Epithelial cell of esophagus (primary cell): Measurements from ENCODE around the gene SMURF2.

Experiments used
- DNase-seq: peaks from one replicate; pipeline ENCODE4 v3.0.0; 2010; ENCODE audit warnings: low read depth
- H3K4me3 ChIP-seq: 2 replicates; pipeline ENCODE4 v1.5.1; 2011; ENCODE audit warnings: mild to moderate bottlenecking, low read length, control low read depth
- CTCF ChIP-seq: IDR thresholded peaks from 2 replicates; pipeline ENCODE4 v1.5.1; 2011; ENCODE audit warnings: low read depth, mild to moderate bottlenecking, low read length, control low read depth, inconsistent platforms; ENCODE audit not compliant: insufficient read depth; ENCODE audit errors: missing control alignments

Gene SMURF2

DNA sequence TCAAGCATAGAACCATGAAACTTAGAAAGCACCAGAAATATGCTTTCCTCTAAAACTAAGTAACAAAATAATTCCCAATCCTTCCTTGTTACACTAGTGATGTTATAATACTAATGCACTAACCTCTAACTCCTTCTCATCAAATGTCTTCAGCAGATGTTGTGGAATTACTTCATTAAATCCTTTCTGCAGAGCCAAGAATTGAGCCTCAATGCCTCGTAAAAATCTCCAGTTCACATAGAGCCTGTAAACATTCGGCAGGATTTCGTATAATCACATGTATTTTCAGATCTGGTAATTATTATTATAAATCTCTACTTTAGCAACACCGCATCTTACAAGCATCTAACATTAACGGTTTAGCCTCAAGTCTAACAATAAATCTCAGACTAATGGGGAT, 110.6 kb downstream of the SMURF2 start:
- no peak for TF ChIP-seq CTCF
- H3K4me3 ChIP-seq = no peak overlapping the region
- DNase-seq = no peak

DNA sequence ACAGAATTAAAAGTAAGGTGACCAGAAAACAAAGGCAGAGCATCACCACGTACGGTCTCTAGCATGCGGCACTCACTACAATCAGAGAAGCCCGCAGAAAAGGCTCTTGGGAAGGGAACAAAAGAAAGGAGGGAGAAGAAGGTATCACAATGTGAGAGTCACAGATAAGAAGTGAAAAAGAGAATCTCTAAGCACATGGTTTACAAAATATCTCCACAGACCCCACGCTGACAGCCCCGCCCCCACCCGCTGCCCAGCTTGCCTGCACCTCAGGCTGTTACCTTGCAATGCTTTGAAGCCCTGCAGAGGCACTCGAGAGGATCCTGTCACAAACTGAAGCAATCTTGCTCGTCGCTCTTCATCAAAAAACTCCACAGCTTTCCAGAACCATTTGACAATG, 114.8 kb downstream of the SMURF2 start:
- TF ChIP-seq CTCF = no peak
- no peak for DNase-seq

DNA sequence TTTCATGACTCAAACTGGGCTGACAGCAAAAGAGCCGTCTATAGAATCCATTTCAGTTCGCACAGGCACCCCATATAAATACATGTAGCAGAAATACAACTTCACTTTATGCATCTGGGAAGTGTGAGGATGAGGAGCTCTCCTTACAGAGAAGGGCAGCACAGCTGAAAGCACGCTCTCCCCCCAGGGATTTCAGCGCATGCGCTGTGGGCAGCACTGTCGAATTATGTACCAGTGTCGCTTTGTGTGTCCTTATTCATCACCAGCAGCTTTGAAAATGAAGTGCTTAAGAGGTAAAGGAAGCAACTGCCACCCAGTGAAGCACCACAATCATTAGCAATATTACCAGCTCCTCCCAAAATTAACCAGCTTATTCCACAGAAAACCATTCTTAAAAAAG, 115.4 kb downstream of the SMURF2 start:
- no peak for TF ChIP-seq CTCF
- no peak overlapping the region for H3K4me3 ChIP-seq
- DNase-seq = no peak

More for the DNA sequence above, 114.8 kb downstream of the SMURF2 start:
- H3K4me3 ChIP-seq = no peak overlapping the region

DNA sequence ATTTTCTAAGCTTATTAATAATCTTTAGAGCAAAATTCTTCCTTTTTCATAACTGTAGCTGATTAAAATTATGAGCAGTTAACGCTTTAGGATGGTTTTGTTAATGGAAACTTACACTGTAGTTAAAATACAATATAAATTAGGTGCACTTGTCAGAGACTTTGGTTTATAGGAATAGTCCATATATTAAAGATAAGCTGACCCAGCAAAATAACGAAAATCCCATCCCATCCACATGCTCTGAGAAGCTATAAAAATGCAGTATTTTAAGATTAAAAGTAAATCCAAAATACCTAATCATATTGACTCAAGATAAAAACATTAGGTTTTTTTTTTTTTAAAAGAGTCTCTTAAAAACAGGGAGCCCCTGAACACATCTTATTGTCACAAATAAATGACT, 117.4 kb downstream of the SMURF2 start:
- DNase-seq = no peak
- H3K4me3 ChIP-seq = no peak overlapping the region
- TF ChIP-seq CTCF = no peak

- peak; percentile 34 for DNase-seq
- no peak for TF ChIP-seq CTCF
Observed at GRCh38 chr17:64540118-64540776, 121.9 kb downstream of the SMURF2 start.

GRCh38 chr17:64538508-64539130, 123.5 kb downstream of the SMURF2 start:
- DNase-seq = no peak
- H3K4me3 ChIP-seq = no peak overlapping the region
- TF ChIP-seq CTCF = no peak

More at GRCh38 chr17:64540118-64540776, 121.9 kb downstream of the SMURF2 start:
- no peak overlapping the region for H3K4me3 ChIP-seq

DNA sequence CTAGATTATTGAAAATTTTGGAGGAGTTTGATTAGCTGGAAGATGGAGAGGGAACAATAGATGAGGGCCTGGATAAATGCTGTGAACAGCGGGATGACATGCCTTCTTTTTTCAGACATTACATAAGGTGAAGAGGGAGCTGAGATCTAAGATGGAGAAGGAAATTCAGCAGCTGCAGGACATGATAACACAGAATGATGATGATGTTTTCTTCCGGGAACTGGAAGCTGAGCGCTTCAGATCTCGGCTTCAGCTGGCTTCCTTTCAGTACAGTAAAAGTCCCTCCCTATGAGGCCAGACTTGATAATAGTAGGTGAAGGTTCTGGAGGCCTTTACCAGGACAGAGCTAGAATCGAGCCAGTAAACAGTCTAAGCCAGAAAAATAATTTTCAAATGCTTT, 124.6 kb downstream of the SMURF2 start:
- no peak overlapping the region for H3K4me3 ChIP-seq
- no peak for DNase-seq
- no peak for TF ChIP-seq CTCF
